GF-D8 (cell line): ENCODE data around the gene CAP1.
A peak's percentile ranks its signal among the peaks of the same experiment; 100 is the strongest.

Source experiments
- DNase-seq: peaks from one replicate; lab custom pipeline; 2025; lab: John Stamatoyannopoulos, UW

The CAP1 gene

DNA sequence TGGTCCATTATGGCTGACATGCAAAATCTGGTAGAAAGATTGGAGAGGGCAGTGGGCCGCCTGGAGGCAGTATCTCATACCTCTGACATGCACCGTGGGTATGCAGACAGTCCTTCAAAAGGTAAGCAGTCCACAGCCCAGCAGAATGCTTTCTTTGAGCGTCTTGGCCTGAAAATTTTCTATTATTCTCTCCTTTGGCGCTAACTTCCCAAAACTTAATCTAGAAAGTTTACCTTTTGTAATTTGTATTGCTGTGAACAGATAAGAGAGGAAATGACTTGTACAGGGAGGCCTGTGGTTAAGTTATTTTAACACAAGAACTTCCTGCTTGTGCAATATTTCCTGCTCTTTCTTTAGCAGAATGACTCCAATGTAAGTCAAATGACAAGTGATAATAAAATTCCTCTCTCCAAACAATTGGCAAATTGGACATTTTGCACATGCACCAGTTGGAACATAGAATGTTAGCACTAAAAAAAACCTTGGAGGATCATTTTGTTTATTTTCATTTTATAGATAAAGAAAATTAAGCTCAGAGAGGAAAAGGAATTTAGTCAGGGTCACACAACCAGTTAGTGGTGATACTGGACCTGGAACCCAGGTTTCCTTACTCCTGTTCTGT lies 18.9 kb downstream of the CAP1 start:
- DNase-seq = peak; percentile 96

- DNase-seq = peak; percentile 63
These were observed 19.6 kb downstream of the CAP1 start for GRCh38 chr1:40059960-40060750.

- peak; percentile 92 for DNase-seq
These were observed 24.4 kb downstream of the CAP1 start for GRCh38 chr1:40064797-40065499.

DNA sequence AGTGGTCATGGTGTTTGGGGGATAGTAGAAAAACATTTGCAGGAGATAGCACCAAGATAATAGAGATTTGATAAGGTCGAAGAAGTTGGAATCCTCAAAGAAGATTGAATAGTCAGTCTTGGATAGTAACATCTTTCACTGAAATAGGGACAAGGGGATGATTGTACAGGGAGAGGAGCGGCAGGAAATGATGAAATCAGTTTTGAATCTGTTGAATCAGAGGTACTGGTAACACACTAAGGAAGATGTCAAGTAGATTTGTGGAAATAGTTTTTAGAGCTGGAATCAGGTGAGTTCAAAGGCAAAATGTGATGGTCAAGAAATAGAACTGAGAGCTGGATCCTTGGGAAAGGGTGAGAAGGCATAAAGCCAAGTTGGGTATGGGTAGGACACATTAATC lies 26.5 kb downstream of the CAP1 start:
- DNase-seq = no peak

DNA sequence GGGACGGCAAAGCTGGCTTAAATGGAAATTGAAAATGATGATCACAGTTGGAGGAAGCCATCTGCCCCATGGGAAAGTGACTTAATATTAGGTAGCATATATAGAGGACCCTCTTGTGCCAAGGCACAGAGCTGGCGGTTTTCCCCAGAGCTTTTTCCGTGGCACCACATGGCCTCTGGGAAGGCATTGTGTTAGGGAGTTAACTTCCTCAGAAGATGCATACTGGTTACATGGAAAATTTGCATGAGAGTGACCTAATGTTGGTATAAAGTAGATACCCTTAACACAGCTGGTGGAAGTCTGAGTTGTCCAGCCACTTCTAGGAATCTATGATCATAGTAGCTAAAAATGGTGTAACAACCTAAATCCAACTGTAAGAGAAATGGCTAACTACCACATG lies 27.3 kb downstream of the CAP1 start:
- no peak for DNase-seq

GRCh38 chr1:40072142-40072541 lies 31.6 kb downstream of the CAP1 start:
- no peak for DNase-seq

DNA sequence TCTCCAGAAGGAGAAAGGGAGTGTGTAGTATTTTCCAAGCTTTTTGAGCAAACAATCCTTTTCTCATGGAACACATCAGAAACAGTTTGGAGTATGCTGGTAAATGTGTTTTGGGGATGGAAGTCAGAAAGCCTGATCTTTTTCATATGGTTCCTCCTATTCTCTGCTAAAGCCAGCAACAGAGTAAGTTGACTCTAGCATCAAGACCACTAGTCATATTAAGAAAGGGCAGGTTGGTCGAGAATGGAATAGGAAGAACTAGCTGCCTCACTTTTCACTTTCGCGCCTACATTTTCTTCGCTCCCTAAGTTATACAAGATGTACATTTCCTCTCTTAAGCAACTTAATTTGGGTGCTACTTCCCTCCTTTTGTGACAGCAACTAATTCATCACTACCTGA lies 32.5 kb downstream of the CAP1 start:
- DNase-seq = no peak

DNA sequence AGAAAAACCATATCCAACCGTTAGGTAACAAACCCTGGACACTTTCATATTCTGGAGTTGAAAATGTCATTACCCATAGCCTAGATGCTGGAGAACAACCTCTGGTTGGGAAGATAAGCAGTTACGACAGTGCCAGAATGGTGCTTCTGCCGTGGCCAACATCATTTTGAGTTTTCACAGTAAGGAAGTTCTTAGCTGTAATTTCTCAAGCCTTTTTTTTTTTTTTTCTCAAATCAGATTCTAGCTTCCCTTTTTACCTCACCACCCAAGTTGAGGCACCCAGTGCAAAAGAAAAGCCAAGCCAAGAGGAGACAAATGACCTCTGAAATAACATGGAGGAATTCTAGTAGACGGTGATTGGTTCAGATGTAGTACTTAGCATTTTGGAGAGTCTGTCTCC lies 34.7 kb downstream of the CAP1 start:
- DNase-seq = no peak

DNA sequence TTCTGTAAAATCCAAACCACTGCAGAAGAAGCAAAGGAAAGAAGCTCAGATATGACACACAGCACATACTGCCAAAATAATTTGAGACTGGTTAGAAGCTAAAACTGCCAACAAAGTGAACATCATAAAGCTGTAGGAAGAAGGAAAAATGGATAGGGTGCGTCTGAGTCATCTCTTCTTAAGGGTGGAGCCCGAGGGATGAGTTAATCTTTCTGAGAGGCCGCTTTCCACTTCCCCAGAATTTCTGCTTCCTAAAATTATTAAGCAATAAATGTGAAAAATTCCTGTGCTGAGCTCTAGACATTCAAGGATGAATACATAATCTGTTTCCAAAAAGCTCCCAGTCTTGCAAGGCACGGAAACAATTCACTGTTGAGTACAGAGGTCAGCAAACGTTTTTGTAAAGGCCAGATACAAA lies 36.4 kb downstream of the CAP1 start:
- DNase-seq = no peak

GRCh38 chr1:40078512-40079333 lies 38.2 kb downstream of the CAP1 start:
- DNase-seq = peak; percentile 37

- DNase-seq = no peak
These were observed 39.4 kb downstream of the CAP1 start for GRCh38 chr1:40079774-40080400.

- DNase-seq = no peak
These were observed 41.3 kb downstream of the CAP1 start for GRCh38 chr1:40081871-40082270.

- DNase-seq = peak; percentile 8
These were observed 44.2 kb downstream of the CAP1 start for GRCh38 chr1:40084750-40085149.

DNA sequence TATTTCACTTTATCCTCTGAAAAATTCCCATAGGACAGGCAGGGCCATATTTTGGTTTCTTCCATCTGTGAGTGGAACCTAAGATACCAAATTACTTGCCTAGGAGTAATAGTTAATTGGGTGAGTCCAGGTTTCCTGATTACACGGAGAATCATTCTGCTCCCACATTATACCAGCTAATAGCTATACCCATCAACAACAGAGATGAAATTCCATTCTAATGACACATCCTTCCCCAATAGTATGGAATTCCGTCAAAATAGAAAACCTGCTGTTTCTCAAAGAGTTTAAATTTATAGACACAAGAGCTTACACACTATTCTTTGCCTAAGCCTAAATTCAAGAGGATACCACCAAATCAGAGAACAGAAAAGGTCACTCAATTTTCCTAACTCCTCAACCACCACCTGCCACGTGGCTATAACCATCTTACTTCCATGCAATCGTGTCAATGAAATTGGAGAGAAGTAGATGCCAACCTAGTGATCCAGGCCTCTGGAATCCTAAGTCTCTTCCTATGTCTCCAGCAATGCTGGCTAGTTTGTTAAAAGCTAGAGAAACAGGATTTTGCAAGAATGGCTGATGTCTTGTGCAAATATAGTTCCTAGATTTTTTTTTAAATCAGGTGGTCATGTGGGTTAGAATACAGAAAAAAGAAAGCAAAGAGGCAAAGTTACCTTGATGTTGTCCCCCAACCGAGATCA lies 50.3 kb downstream of the CAP1 start:
- DNase-seq = no peak

GRCh38 chr1:40092241-40092640 lies 51.7 kb downstream of the CAP1 start:
- DNase-seq = no peak

- no peak for DNase-seq
These were observed 52.4 kb downstream of the CAP1 start for GRCh38 chr1:40092706-40093639.

DNA sequence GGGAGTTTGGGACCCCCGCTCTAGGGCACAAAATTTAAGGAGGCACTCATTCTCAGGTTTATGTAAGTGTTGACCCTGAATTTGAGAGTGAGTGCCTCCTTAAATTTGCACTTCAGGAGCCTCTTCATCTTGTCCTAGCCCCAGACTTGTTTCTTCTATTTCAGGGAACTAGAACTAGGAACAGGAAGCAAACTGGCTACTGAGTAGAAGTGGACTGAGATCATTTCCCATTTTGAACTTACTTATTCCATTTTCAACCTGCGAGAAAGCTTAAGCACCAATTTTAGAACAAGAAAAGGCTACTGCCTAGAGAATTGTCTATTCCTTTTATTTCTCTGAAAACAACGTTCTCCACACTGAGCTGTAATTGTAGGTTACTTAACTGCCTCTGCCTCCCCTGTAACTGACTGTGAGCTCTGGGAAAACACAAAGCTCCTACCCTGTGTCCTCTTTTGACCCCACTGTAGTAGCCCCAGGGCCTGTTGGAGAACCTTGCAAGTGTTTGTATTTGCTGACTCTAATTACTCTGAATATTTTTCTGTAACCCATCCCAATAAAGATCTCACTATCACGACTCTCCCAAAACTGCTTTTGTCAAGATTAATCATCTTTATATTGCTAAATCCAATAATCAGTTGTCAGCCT lies 54.1 kb downstream of the CAP1 start:
- DNase-seq = no peak

DNA sequence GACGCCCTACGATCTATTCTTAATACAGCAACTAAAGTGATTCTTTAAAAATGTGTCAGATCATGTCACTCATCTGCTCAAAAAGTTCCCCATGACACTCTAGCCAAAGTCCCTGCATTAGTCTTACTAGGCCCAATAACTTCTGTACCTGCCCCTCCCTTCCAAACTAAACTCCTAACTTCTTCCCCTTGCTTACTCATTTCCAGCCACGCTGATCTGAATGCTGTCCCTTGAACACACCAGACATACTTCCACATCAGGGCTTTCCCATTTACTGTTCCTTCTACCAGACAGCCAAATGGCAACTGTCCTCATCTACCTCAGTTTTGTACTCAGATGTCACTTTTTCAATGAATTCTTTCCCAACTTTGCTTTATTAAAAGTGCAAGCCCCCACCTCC lies 55.3 kb downstream of the CAP1 start:
- DNase-seq = no peak

DNA sequence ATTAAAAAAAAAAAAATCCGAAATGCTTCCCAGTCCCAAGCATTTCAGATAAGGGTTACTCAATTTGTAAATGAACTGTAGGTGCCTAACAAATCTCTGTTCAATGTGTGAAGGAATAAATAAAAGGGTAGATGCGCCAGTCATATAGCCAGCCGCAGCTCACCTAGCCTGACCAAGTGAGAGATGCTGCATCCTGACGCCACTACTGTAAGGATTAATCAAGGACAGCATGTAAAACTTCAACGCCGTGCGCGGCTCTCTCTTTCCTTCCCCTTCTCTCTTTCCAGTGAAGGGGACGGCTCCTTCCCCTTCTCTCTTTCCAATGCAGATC lies 56.1 kb downstream of the CAP1 start:
- DNase-seq = no peak
